Left ventricle myocardium inferior (tissue), 1 donor: ENCODE data around the gene KRTAP10-4. TPM values are rescaled to one million over a fixed set of nuclear protein-coding genes. Genes with fewer than 3 reads are reported as not detected.
"Not testable (repeated sequence)": the region's sequence is repeated elsewhere in the genome, so short reads cannot be mapped to it uniquely, and the experiment has no call there.

Source experiments
- DNase-seq: peaks from one replicate; pipeline ENCODE4 v3.0.0-alpha.2; 2020
- H3K27ac ChIP-seq: fragments of 200-600 bp; replicated peaks from 2 replicates; pipeline ENCODE4 v1.8.0; 2021
- H3K27me3 ChIP-seq: fragments of 200-600 bp; 2 replicates; pipeline ENCODE4 v1.8.0; 2021; ENCODE audit warnings: low read depth
- H3K36me3 ChIP-seq: fragments of 200-600 bp; 2 replicates; pipeline ENCODE4 v1.8.0; 2021
- H3K4me1 ChIP-seq: fragments of 200-600 bp; 2 replicates; pipeline ENCODE4 v1.8.0; 2021
- H3K4me3 ChIP-seq: fragments of 200-600 bp; 2 replicates; pipeline ENCODE4 v1.8.0; 2021; ENCODE audit warnings: mild to moderate bottlenecking, moderate library complexity
- H3K9me3 ChIP-seq: fragments of 200-600 bp; replicated peaks from 2 replicates; pipeline ENCODE4 v1.8.0; 2021
- intact Hi-C: fragments of 100-400 bp; cut with micrococcal nuclease; formaldehyde crosslinking; loops from one replicate; pipeline ENCODE4 v1.11.0; 2022
- total RNA-seq: library from RNA; stranded (reverse); fragmentation: NEBNext Ultra II Directional; extraction: Animal tissue kit (Norgen Biotek cat#: 25700); gene quantifications from one replicate; pipeline ENCODE4 v1.2.1, GENCODE V29; 2021
- TF ChIP-seq, protein P1 (sequence below): fragments of 200-600 bp; IDR thresholded peaks from 2 replicates; pipeline ENCODE4 v1.8.0; 2021; ENCODE audit warnings: antibody characterized with exemption, mild to moderate bottlenecking, borderline replicate concordance
- donor health status: DM: no; HTN: yes; CAD: no; lungs with severe emphysema.

The KRTAP10-4 gene
- total RNA-seq, 1 donor from 2014 or later, result not detected

DNA sequence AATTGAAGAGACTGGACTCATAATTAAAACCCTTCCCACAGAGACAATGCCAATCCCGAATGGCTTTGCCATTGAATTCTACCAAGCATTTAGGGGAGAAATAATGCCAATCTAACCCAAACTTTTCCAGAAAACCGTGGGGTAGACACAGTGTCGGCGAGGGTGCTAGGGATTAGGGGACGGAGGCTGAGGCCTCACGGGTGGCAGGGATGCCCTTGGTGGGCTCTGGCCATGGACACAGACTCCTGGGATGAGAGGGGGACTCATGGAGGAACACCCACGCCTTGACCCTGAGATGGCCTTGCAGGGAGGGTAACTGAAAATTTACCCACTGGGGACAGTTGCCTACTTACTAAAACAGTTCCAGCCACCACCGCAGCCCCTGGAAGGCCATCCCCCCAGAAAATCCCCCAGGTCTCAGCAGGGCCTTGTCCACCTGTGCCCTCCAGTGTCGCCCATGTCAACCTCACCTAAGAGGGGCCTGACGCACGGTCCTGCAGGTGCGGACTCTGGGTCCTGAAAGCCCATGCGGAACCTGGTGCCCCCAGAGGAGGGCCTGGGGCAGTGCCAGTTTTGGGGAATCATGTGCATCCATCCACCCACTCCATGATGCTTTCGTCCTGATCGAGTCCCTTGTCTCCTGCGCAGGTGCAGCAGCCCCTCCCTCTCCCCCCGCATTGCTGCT, 5.0 kb downstream of the KRTAP10-4 start:
- H3K27me3 ChIP-seq, result peaks cover 26% of the 10 kb centered on the region
- H3K9me3 ChIP-seq, result peaks cover 41% of the 10 kb centered on the region
- no peak for DNase-seq
- intact Hi-C loops, result no loop called here
- TF ChIP-seq, protein P1, sequence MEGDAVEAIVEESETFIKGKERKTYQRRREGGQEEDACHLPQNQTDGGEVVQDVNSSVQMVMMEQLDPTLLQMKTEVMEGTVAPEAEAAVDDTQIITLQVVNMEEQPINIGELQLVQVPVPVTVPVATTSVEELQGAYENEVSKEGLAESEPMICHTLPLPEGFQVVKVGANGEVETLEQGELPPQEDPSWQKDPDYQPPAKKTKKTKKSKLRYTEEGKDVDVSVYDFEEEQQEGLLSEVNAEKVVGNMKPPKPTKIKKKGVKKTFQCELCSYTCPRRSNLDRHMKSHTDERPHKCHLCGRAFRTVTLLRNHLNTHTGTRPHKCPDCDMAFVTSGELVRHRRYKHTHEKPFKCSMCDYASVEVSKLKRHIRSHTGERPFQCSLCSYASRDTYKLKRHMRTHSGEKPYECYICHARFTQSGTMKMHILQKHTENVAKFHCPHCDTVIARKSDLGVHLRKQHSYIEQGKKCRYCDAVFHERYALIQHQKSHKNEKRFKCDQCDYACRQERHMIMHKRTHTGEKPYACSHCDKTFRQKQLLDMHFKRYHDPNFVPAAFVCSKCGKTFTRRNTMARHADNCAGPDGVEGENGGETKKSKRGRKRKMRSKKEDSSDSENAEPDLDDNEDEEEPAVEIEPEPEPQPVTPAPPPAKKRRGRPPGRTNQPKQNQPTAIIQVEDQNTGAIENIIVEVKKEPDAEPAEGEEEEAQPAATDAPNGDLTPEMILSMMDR, result no peak
- H3K27ac ChIP-seq, result no peak overlapping the region
- no peaks in the 10 kb centered on the region for H3K36me3 ChIP-seq
- H3K4me1 ChIP-seq, result no peaks in the 10 kb centered on the region
- H3K4me3 ChIP-seq, result no peak overlapping the region

DNA sequence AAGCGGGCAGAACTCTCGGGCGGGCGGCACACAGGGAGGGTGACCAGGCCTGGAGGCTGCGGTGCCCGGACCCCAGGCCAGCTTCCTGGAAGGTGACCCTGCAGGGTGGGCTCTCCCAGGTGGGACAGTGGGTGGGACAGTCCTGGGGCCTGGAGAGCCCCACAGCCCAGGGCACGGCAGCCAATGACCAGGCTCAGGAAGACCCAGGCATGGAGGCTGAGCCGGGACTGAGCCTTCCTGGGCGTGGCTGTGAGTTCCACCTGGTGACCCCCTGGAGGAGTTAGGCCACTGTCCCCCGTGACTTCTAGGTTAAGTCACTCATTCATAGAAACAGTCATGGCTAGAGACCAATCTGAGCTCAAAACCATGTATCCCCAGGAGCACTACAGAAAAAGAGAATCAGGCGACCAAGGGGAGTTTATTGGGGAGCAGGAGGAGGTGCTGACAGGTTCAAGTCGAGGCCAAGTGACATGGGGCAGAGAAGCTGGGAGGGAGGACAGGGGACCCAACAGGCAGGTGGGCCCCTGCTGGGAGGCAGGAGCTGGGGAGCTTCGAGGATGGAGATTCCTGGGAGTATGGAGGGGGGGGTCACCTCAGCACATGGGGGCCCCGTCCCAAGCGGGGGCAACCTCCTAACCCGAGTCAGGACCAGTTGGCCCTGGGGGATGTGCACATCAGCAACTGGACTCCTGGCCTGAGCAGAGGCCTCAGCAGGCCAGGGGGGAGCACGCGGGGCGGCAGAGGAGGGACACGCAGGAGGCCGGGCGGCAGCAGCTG, 5.7 kb downstream of the KRTAP10-4 start:
- DNase-seq, result no peak
- intact Hi-C loops, result no loop called here
- TF ChIP-seq, protein P1, result no peak
- H3K4me3 ChIP-seq, result no peak overlapping the region
- H3K4me1 ChIP-seq, result peaks cover 3% of the 10 kb centered on the region
- H3K36me3 ChIP-seq, result no peaks in the 10 kb centered on the region
- H3K27ac ChIP-seq, result no peak overlapping the region
- peaks cover 26% of the 10 kb centered on the region for H3K27me3 ChIP-seq
- H3K9me3 ChIP-seq, result peaks cover 41% of the 10 kb centered on the region

DNA sequence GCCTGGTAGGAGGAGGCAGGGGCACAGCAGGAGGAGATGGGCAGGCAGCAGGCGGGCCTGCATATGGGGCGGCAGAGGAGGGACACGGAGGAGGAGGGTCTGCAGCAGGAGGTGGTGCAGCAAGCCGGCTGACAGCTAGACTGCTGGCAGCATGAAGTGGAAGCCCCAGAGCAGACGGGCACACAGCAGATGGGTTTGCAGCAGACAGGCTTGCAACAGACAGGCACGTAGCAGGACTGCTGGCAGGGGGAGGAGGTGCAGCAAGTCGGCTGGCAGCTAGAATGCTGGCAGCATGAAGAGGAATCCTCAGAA, 6.3 kb downstream of the KRTAP10-4 start:
- Histone ChIP-seq H3K4me1 (peaks cover 5% of the 10 kb centered on the region), H3K9me3 (peaks cover 41% of the 10 kb centered on the region), H3K4me3 (no peak overlapping the region), H3K36me3 (no peaks in the 10 kb centered on the region), H3K27me3 (peaks cover 24% of the 10 kb centered on the region), H3K27ac (no peak overlapping the region)
- no peak for DNase-seq
- TF ChIP-seq, protein P1, result no peak
- intact Hi-C loops, result no loop called here

DNA sequence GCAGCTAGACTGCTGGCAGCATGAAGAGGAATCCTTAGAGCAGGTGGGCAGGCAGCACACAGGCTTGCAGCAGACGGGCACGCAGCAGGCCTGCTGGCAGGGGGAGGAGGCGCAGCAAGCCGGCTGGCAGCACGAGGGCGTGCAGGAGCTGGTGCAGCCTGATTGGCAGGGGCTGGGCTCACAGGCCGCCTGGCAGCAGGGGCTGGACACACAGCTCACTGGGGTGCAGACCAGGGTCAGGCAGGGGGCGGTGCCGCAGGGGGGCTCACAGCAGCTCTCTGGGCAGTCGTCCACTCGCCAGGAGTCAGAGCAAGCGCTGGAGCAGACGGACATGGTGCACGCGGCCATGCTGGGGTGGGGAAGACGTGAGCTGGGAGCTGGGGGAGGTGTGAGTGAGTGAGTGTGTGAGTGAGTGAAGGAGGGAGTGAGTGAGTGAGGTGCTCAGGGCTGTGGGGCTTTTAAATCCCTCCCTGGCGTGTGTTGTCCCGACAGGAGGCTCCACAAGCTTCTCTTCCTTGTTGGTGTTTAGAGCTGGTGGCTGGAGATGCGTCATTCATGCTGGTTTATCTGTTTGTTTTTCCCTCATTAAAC, 6.8 kb downstream of the KRTAP10-4 start, which contains the start of gene KRTAP10-5:
TSS of gene KRTAP10-5 (minus strand) at position 374 of the 591 bp plus-strand sequence. CDS start at position 348, 26 bp downstream.
- intact Hi-C loops, H3K4me3 ChIP-seq, H3K4me1 ChIP-seq, H3K27ac ChIP-seq, H3K36me3 ChIP-seq, DNase-seq: not testable (repeated sequence)
- peaks cover 23% of the 10 kb centered on the region for H3K27me3 ChIP-seq
- peaks cover 41% of the 10 kb centered on the region for H3K9me3 ChIP-seq

DNA sequence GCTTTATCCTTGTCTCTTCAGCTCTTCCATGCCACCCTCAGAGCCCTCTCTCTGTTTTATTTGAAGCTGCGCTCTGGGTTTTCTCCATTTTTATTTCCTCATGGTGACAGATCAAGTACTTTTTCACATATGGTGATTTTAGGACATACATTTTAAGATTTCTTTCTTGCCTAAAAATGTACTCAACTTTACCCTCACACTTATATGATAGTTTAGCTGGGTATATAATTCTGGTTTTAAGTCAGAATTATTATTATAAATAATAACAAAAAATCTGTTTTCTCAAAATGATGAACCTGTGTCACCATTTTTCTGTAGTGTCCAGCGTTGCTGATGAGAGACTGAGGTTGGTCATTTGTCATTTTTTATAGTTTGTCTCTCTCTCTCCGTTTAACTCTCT, 7.6 kb downstream of the KRTAP10-4 start:
- H3K9me3 ChIP-seq, result peaks cover 37% of the 10 kb centered on the region
- DNase-seq, result no peak
- H3K4me3 ChIP-seq, result no peak overlapping the region
- TF ChIP-seq, protein P1, result no peak
- no peaks in the 10 kb centered on the region for H3K36me3 ChIP-seq
- intact Hi-C loops, result no loop called here
- H3K27ac ChIP-seq, result no peak overlapping the region
- peaks cover 32% of the 10 kb centered on the region for H3K27me3 ChIP-seq
- H3K4me1 ChIP-seq, result peaks cover 5% of the 10 kb centered on the region
